Measurements from ENCODE around the gene ZNF205.
"Not testable (repeated sequence)": the region's sequence is repeated elsewhere in the genome, so short reads cannot be mapped to it uniquely, and the experiment has no call there.

The ZNF205 gene

GRCh38 chr16:3134338-3135125, 22.1 kb downstream of the ZNF205 start, which contains the start of gene ZNF213:
Gene ZNF213 (plus strand): TSS chr16:3135029. CDS start chr16:3137281, 2,252 bp downstream.
- peak; percentile 91 for DNase-seq

GRCh38 chr16:3135126-3135715, 22.8 kb downstream of the ZNF205 start:
- peak; percentile 86 for DNase-seq

- DNase-seq = no peak
Observed at GRCh38 chr16:3137267-3137666, 24.9 kb downstream of the ZNF205 start.

GRCh38 chr16:3138342-3138741, 26.0 kb downstream of the ZNF205 start:
- DNase-seq = no peak

- DNase-seq = no peak
Observed at GRCh38 chr16:3138823-3139426, 26.5 kb downstream of the ZNF205 start.

GRCh38 chr16:3139561-3139960, 27.2 kb downstream of the ZNF205 start:
- DNase-seq = not testable (repeated sequence)

GRCh38 chr16:3140603-3141427, 28.4 kb downstream of the ZNF205 start:
- DNase-seq = no peak

- no peak for DNase-seq
Observed at GRCh38 chr16:3141781-3142311, 29.5 kb downstream of the ZNF205 start.

GRCh38 chr16:3142327-3142726, 29.9 kb downstream of the ZNF205 start:
- no peak for DNase-seq

- DNase-seq = no peak
Observed at GRCh38 chr16:3142770-3143169, 30.4 kb downstream of the ZNF205 start.

GRCh38 chr16:3143189-3143588, 30.8 kb downstream of the ZNF205 start:
- no peak for DNase-seq

GRCh38 chr16:3143598-3144320, 31.4 kb downstream of the ZNF205 start:
- DNase-seq = no peak

- no peak for DNase-seq
Observed at GRCh38 chr16:3144321-3144983, 32.1 kb downstream of the ZNF205 start.

GRCh38 chr16:3145151-3145550, 32.8 kb downstream of the ZNF205 start:
- no peak for DNase-seq

- DNase-seq = no peak
Observed at GRCh38 chr16:3145660-3146059, 33.3 kb downstream of the ZNF205 start.

GRCh38 chr16:3147046-3147756, 34.8 kb downstream of the ZNF205 start:
- no peak for DNase-seq

- DNase-seq = no peak
Observed at GRCh38 chr16:3147757-3148104, 35.3 kb downstream of the ZNF205 start.

GRCh38 chr16:3148256-3149192, 36.1 kb downstream of the ZNF205 start:
- DNase-seq = no peak

- no peak for DNase-seq
Observed at GRCh38 chr16:3149193-3149530, 36.8 kb downstream of the ZNF205 start.
